Common myeloid progenitor, CD34-positive (primary cell): ENCODE data around the gene ANO4.
"Not testable (repeated sequence)": the region's sequence is repeated elsewhere in the genome, so short reads cannot be mapped to it uniquely, and the experiment has no call there.

Experiments used
- CTCF ChIA-PET: fragments of 350-600 bp; sonication (Branson Sonifier 250); formaldehyde crosslinking; loops from one replicate; lab custom pipeline; 2021; ENCODE audit warnings: antibody characterized with exemption; lab: Charles Lee
- POLR2A ChIA-PET: fragments of 350-600 bp; sonication (Branson Sonifier 250); formaldehyde crosslinking; loops from one replicate; lab custom pipeline; 2021; ENCODE audit warnings: antibody characterized with exemption; lab: Charles Lee
- DNase-seq, 3 donors: peaks; one replicate each; pipeline versions ENCODE4 v3.0.0 to v3.0.0-alpha.2; 2013
- H3K27ac ChIP-seq, 2 experiments: 1 replicate in 1 of 2; 2 replicates in 1 of 2; pipeline ENCODE4 v1.7.0; 2013; ENCODE audit warnings: inconsistent platforms in 2 of 2, low read length in 2 of 2, mild to moderate bottlenecking in 2 of 2, low read depth in 1 of 2, moderate library complexity in 1 of 2; ENCODE audit not compliant: severe bottlenecking in 2 of 2, insufficient read depth in 1 of 2, poor library complexity in 1 of 2
- H3K27me3 ChIP-seq, 5 experiments: replicated peaks in 2 of 5; 1 replicate in 3 of 5; 2 replicates in 2 of 5; pipeline versions ENCODE4 v1.6.1 to v1.7.0; 2013; ENCODE audit warnings: low read length in 4 of 5, mild to moderate bottlenecking in 2 of 5, moderate library complexity in 2 of 5, inconsistent platforms in 1 of 5; ENCODE audit not compliant: insufficient read depth in 5 of 5, control insufficient read depth in 4 of 5
- H3K36me3 ChIP-seq, 4 experiments: 1 replicate in 2 of 4; 2 replicates in 2 of 4; pipeline versions ENCODE4 v1.6.1 to v1.7.0; 2013; ENCODE audit warnings: low read length in 3 of 4, control low read depth in 1 of 4, mild to moderate bottlenecking in 1 of 4; ENCODE audit not compliant: control insufficient read depth in 4 of 4, insufficient read depth in 4 of 4
- H3K4me1 ChIP-seq, 4 experiments: 1 replicate in 3 of 4; 2 replicates in 1 of 4; pipeline versions ENCODE4 v1.6.1 to v1.7.1; 2013; ENCODE audit warnings: low read length in 3 of 4, mild to moderate bottlenecking in 3 of 4, control low read depth in 1 of 4, inconsistent platforms in 1 of 4, moderate library complexity in 1 of 4; ENCODE audit not compliant: control insufficient read depth in 4 of 4, insufficient read depth in 4 of 4; ENCODE audit errors: control extremely low read depth in 1 of 4
- H3K4me3 ChIP-seq, 7 experiments: 1 replicate in 4 of 7; 2 replicates in 3 of 7; pipeline versions ENCODE4 v1.5.1 to v1.7.0; 2013; ENCODE audit warnings: mild to moderate bottlenecking in 7 of 7, low read length in 6 of 7, moderate library complexity in 6 of 7, inconsistent platforms in 2 of 7, low read depth in 2 of 7, control low read depth in 1 of 7; ENCODE audit not compliant: insufficient read depth in 4 of 7, control insufficient read depth in 1 of 7; ENCODE audit errors: extremely low read depth in 1 of 7
- H3K9me3 ChIP-seq, 5 experiments: 1 replicate in 4 of 5; 2 replicates in 1 of 5; pipeline versions ENCODE4 v1.6.1 to v1.7.1; 2013; ENCODE audit warnings: low read length in 4 of 5, mild to moderate bottlenecking in 2 of 5, inconsistent platforms in 1 of 5, low read depth in 1 of 5, moderate library complexity in 1 of 5; ENCODE audit not compliant: control insufficient read depth in 4 of 5, insufficient read depth in 2 of 5; ENCODE audit errors: control extremely low read depth in 1 of 5
- WGBS: methylation state at CpG from one replicate; pipeline ENCODE4 v1.1.5; 2013; ENCODE audit not compliant: insufficient coverage; 5-methylcytosine and 5-hydroxymethylcytosine counted together

The ANO4 gene

GRCh38 chr12:100913872-100914592, 119.5 kb downstream of the ANO4 start:
- no peaks in the 10 kb centered on the region for H3K36me3 ChIP-seq
- no peak overlapping the region for H3K27ac ChIP-seq
- POLR2A ChIA-PET = no interaction called here
- no peak for DNase-seq
- CTCF ChIA-PET = no interaction called here
- H3K9me3 ChIP-seq = no peaks in the 10 kb centered on the region
- no peaks in the 10 kb centered on the region for H3K27me3 ChIP-seq
- H3K4me3 ChIP-seq = no peak overlapping the region
- no peaks in the 10 kb centered on the region for H3K4me1 ChIP-seq
- 95% methylated on average over 2 of the region's 4 CpGs for WGBS

DNA sequence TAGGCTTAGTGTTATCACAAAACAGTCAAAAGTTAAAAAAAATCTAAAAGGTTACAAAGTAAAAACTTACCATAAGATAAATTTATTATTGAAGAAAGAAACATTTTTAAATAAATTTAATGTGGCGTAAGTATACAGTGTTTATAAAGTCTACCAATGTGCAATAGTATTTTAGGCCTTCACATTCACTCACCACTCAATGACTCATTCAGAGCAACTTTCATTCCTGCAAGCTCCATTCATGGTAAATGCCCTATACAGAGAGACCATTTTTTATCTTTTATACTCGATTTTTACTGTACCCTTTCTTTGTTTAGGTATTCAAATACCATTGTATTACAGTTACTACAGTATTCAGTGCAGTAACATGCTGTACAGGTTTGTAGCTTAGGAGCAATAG, 124.5 kb downstream of the ANO4 start:
- ChIA-PET POLR2A (no interaction called here), CTCF (interaction anchor here (1.0 kb wide), 1 partner anchor 74 kb away, joined by 3 read pairs; no protein-coding TSS in a partner anchor)
- Histone ChIP-seq H3K27me3 (no peaks in the 10 kb centered on the region), H3K9me3 (no peaks in the 10 kb centered on the region), H3K27ac (no peak overlapping the region), H3K36me3 (no peaks in the 10 kb centered on the region), H3K4me3 (no peak overlapping the region), H3K4me1 (no peaks in the 10 kb centered on the region)
- no CpG with 5 or more reads among the region's 2 CpGs for WGBS
- no peak for DNase-seq

GRCh38 chr12:100920493-100920892, 125.9 kb downstream of the ANO4 start:
- ChIA-PET POLR2A (interaction anchor here (0.7 kb wide), 1 partner anchor 25 kb away, joined by 4 read pairs; no protein-coding TSS in a partner anchor), CTCF (no interaction called here)
- Histone ChIP-seq H3K4me1 (no peaks in the 10 kb centered on the region), H3K36me3 (no peaks in the 10 kb centered on the region), H3K27me3 (no peaks in the 10 kb centered on the region), H3K4me3 (no peak overlapping the region), H3K9me3 (no peaks in the 10 kb centered on the region), H3K27ac (no peak overlapping the region)
- 88% methylated on average over 2 of the region's 4 CpGs for WGBS
- DNase-seq = no peak

- no CpG with 5 or more reads among the region's 1 CpG for WGBS
- Histone ChIP-seq H3K27me3 (no peaks in the 10 kb centered on the region), H3K36me3 (no peaks in the 10 kb centered on the region), H3K9me3 (no peaks in the 10 kb centered on the region), H3K27ac (no peak overlapping the region), H3K4me1 (no peaks in the 10 kb centered on the region), H3K4me3 (no peak overlapping the region)
- DNase-seq = peak; percentile 1 to 7 (median 5)
- ChIA-PET POLR2A (no interaction called here), CTCF (interaction anchor here (0.8 kb wide), 1 partner anchor 54 kb away, joined by 3 read pairs; no protein-coding TSS in a partner anchor)
Measured at GRCh38 chr12:100926669-100927248, 132.2 kb downstream of the ANO4 start.

- CTCF ChIA-PET = no interaction called here
- POLR2A ChIA-PET = no interaction called here
- Histone ChIP-seq H3K9me3 (no peaks in the 10 kb centered on the region), H3K4me3 (no peak overlapping the region), H3K27ac (no peak overlapping the region), H3K36me3 (no peaks in the 10 kb centered on the region), H3K4me1 (no peaks in the 10 kb centered on the region), H3K27me3 (no peaks in the 10 kb centered on the region)
- DNase-seq = no peak
- WGBS = 80% methylated on average over 1 of the region's 4 CpGs
Measured at GRCh38 chr12:100927826-100928225, 133.2 kb downstream of the ANO4 start.

DNA sequence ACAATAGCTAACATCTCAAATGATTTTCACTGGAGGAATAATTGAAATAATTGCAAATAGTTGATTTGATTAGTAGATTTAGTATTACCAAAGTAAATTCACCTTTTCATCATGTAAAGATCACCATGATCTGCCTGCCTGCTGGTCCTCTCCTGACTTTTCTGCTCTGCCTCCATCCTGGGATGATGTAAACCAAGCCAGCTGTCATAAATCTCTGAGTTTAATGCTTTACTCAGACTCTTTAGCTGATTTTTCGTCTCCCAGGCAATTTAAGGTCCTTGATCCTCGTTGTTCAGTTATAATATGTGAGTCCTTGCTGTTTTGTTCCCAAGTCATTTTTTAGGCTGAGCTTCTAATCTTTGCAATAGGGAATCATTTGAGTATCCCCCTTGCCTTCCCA, 138.0 kb downstream of the ANO4 start:
- WGBS = 100% methylated on average over 1 of the region's 2 CpGs
- Histone ChIP-seq H3K4me1 (no peaks in the 10 kb centered on the region), H3K9me3 (no peaks in the 10 kb centered on the region), H3K27me3 (no peaks in the 10 kb centered on the region), H3K4me3 (no peak overlapping the region), H3K36me3 (no peaks in the 10 kb centered on the region), H3K27ac (no peak overlapping the region)
- no peak for DNase-seq
- CTCF ChIA-PET = no interaction called here
- POLR2A ChIA-PET = no interaction called here

DNA sequence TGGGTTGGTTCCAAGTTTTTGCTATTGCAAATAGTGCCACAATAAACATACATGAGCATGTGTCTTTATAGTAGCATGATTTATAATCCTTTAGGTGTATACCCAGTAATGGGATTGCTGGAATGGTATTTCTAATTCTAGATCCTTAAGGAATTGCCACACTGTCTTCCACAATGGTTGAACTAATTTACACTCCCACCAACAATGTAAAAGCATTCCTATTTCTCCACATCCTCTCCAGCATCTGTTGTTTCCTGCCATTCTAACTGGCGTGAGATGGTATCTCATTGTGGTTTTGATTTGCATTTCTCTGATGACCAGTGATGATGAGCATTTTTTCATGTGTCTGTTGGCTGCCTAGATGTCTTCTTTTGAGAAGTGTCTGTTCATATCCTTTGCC, 139.0 kb downstream of the ANO4 start:
- no CpG with 5 or more reads among the region's 1 CpG for WGBS

More for the DNA sequence above, 139.0 kb downstream of the ANO4 start:
- DNase-seq, H3K4me3 ChIP-seq, H3K36me3 ChIP-seq, H3K9me3 ChIP-seq, H3K4me1 ChIP-seq, H3K27ac ChIP-seq, H3K27me3 ChIP-seq, CTCF ChIA-PET, POLR2A ChIA-PET: not testable (repeated sequence)
